ENCODE measurements around the gene TMEM63C.

Gene TMEM63C

GRCh38 chr14:77245820-77246219, 64.2 kb downstream of the TMEM63C start:
- no peak overlapping the region for H3K4me3 ChIP-seq (ENCODE audit: low read depth, low read length)
- DNase-seq (ENCODE audit: low read depth): no peak

DNA sequence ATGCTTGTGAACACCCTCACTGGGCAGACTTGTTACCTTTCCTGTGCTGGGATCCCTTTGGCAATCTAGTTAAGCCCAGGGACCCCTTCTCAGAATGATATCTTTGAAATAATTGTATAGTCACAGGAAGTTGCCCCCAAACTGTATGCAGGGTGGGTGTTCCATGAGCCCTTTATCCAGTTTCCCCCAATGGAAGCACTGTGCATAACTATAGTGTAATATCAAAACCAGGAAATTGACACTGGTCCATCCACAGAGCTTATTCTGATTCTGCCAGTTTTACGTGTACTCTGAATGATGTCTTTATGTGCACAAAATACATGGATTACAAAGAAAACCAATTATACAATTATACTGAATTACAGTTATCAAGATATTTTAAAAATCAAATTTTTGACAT, 65.2 kb downstream of the TMEM63C start:
- no peak overlapping the region for H3K4me3 ChIP-seq (ENCODE audit: low read depth, low read length)

DNA sequence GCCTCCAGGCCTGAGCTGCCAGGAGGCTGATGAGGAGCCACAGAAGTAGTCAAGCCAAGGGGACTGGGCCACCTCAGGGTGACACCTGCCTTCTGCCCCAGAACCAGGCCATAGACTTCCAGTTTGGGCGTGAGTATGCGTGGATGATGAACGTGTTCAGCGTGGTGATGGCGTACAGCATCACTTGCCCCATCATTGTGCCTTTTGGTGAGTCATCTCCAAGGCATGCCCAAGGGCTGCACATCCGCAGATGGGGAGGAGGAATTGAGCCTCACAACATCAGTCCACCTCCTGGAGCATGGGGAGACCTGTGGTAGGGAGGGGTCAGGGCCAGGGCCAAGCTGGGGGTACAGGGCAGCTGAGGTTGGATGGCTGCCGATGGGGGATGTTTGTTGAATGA, 67.1 kb downstream of the TMEM63C start:
- no peak for DNase-seq (ENCODE audit: low read depth)

More for the DNA sequence above, 65.2 kb downstream of the TMEM63C start:
- no peak for DNase-seq (ENCODE audit: low read depth)

GRCh38 chr14:77249286-77249685, 67.7 kb downstream of the TMEM63C start:
- DNase-seq (ENCODE audit: low read depth): no peak
- H3K4me3 ChIP-seq (ENCODE audit: low read depth, low read length): no peak overlapping the region

More for the DNA sequence above, 67.1 kb downstream of the TMEM63C start:
- no peak overlapping the region for H3K4me3 ChIP-seq (ENCODE audit: low read depth, low read length)

- no peak for DNase-seq (ENCODE audit: low read depth)
- no peak overlapping the region for H3K4me3 ChIP-seq (ENCODE audit: low read depth, low read length)
Measured at GRCh38 chr14:77250927-77251326, 69.3 kb downstream of the TMEM63C start.

GRCh38 chr14:77251870-77252269, 70.3 kb downstream of the TMEM63C start:
- H3K4me3 ChIP-seq (ENCODE audit: low read depth, low read length): no peak overlapping the region
- no peak for DNase-seq (ENCODE audit: low read depth)

DNA sequence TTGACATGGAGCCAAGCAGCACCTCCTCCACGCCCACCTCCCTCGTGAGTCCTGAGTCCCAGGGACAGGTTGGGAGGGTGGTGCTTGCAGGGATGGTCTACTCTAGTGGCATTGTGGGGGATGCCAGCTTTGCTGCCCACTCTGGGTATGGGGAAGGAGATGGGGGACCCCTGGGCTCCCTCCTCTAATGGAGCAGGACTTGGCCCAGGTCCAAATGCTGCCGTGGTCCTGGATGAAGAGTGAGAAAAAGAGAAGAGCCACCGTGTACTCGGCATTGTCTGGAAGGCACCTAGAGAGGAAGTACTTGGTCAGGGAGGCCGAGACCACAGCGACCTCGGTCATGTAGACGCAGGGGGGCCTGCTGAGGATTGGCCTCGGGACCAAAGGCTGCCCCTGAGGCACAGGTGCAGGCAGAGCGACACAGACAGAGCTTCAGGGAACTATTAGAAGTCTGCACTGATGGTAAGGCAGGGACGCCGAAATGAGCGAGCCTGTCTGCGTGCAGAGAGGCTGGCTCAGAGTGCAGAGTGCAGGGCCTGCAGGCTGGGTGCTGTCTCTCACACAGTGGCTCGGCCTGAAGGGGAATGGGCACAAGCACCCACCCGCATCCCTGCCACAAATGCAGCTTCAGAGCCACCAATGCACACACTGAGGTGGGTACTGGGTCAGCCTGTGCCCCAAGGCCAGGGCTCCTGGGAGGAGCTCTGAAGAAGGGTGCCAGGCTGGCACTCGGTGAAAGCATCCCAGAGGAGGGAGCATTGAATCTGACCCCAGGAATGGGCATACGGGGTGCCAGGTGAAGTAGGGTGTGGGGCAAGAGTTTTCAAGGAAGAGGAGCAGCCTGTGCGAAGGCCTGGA, 72.0 kb downstream of the TMEM63C start:
- DNase-seq (ENCODE audit: low read depth): no peak
- no peak overlapping the region for H3K4me3 ChIP-seq (ENCODE audit: low read depth, low read length)

DNA sequence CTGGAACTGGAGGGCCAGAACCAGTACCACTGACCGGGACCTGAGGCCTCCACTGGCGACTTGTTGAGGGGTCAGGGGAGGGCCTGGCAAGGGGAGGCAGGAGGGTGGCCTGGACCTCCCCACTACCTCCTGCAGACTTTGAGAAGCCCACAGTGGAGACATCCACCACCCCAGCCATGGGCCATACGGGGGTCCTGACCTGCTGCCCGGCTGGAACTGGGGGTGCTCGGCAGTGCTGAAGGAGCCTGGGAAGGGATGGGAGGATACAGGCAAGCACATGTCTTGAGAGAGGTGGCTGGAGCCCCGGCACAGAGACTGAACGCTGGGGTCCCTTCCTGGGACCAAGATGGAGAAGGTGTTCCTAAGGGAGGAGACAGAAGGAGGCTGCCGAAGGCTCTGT, 75.1 kb downstream of the TMEM63C start:
- no peak for DNase-seq (ENCODE audit: low read depth)
- H3K4me3 ChIP-seq (ENCODE audit: low read depth, low read length): no peak overlapping the region

DNA sequence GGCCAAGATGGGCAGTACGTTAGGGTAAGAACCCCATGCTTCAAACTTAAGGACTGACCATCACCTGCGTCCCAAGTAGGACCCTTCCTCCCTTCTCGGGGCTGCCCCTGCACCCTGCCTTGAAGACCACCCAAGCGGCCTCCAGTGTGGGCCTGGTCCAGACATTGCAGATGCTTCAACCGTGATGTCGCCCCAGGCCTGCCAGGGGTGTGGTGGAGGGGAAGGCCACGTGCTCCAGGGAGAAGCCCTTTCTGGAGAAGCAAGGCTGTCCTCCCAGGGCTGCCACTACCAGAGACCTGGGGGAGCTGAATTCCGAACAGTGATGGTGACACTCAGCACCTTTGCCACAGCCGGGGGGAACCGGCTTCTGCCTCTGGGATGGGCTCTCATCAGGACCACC, 76.1 kb downstream of the TMEM63C start:
- DNase-seq (ENCODE audit: low read depth): no peak
- H3K4me3 ChIP-seq (ENCODE audit: low read depth, low read length): no peak overlapping the region

DNA sequence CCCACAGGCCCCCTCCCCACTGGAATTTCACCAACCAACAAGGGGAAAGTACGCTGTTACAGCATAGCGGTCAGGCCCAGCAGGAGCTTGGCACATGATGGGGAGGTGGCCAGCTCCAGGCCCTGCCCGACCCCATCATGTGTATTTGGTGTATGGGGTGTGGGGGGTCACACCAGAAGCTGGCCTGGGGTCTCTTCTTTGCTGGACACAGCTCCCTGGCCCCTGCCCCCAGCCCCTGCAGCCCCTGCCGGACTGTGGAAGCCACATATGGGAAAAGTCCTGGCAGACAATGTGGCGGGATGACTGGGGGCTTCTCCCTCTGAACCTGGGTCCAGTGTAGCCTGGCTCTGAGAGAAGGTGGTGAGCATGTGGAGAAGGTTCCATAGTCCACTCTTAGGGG, 77.0 kb downstream of the TMEM63C start:
- no peak for DNase-seq (ENCODE audit: low read depth)
- H3K4me3 ChIP-seq (ENCODE audit: low read depth, low read length): no peak overlapping the region

DNA sequence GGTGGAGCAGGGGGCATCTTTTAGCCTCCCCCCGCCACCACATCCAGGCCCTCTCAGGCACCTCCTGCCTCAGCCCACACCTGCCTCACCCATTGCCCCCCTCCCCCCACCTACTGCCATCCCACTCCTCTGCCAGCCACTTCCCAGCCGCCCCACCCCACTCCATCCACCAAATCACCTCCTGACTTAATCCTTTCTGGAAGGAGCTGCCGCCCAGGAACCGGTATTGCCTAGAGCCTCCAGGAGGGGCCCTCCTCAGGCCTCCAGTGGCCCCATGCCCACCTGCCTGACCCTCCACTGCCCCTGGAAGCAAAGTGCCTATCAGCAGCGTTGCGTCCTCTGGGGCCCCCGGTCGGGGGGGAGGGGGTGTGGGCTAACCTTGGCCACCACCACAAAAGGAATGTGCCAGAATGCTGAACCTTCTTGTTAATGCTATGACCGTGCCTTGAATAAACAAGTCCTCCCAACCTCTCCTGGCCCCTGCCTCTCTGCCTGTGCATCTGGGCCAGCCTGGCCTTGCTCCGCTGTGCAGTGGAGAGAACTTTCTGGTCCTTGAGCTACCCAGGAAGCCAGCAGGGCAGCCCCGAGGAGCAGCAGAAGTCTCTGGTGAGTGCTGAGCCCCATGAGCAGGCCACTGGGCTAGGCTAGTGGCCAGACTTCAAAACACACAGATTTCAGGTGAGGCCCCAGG, 77.6 kb downstream of the TMEM63C start:
- H3K4me3 ChIP-seq (ENCODE audit: low read depth, low read length): no peak overlapping the region
- DNase-seq (ENCODE audit: low read depth): no peak

DNA sequence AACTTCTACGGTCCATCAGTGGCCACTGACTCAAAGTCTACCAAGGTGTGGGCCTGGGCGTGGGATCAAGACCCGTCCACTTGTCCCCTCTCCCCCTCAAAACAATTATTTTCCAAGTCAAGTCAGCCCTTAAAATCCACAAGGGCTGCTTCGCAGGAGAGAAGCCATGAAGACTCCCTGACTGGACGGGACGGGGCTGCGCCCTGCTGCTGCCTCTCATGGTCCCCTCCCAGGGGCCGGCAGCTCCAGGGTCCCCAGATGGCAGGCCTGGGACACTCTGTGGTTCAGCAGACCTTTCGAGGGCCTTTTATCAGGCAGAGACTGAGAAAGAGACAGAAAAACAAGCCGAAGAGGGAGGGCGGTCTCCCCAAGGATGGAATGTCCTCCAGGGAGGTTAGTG, 78.6 kb downstream of the TMEM63C start:
- no peak overlapping the region for H3K4me3 ChIP-seq (ENCODE audit: low read depth, low read length)
- DNase-seq (ENCODE audit: low read depth): no peak

DNA sequence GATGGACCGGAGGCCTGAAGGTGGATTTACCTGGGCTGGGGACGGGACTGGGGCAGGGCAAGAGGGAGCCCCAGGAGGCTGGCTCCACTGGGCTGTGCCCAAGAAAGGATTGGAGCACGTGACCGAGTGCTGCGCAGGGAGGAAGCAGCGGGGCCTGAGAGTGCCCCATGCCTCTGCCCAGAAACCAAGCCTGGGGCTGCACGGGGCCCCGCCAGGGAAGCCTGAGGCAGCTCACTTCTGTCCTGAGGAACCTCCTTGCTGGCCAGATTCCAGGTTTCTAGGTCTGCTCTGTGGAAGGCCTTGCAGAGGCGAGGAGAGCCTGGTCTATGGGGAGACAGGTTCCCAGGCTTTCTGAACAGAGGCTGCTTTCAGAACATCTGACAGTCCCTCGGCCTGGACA, 79.0 kb downstream of the TMEM63C start:
- no peak overlapping the region for H3K4me3 ChIP-seq (ENCODE audit: low read depth, low read length)
- DNase-seq (ENCODE audit: low read depth): no peak

- no peak for DNase-seq (ENCODE audit: low read depth)
- H3K4me3 ChIP-seq (ENCODE audit: low read depth, low read length): no peak overlapping the region
Measured at GRCh38 chr14:77264466-77265186, 83.0 kb downstream of the TMEM63C start.

DNA sequence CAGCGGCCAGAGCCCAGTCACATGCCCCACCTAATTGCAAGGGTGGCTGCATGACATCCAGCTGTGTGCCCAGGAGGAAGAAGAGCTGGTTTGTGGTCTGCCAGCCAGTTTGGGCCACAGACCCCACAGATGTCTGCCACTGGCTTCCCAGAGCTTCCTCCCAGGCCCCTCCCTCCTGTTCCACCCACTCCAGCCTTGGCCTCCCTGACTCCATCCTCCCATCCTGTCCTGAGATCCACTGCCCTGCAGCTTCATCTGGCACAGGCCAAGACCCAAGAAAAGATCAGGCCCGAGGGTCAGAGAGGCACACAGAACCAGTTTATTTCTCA, 83.6 kb downstream of the TMEM63C start:
- DNase-seq (ENCODE audit: low read depth): no peak

GRCh38 chr14:77265561-77266335, 84.2 kb downstream of the TMEM63C start:
- H3K4me3 ChIP-seq (ENCODE audit: low read depth, low read length): no peak overlapping the region
- DNase-seq (ENCODE audit: low read depth): no peak

More for the DNA sequence above, 83.6 kb downstream of the TMEM63C start:
- H3K4me3 ChIP-seq (ENCODE audit: low read depth, low read length): no peak overlapping the region

DNA sequence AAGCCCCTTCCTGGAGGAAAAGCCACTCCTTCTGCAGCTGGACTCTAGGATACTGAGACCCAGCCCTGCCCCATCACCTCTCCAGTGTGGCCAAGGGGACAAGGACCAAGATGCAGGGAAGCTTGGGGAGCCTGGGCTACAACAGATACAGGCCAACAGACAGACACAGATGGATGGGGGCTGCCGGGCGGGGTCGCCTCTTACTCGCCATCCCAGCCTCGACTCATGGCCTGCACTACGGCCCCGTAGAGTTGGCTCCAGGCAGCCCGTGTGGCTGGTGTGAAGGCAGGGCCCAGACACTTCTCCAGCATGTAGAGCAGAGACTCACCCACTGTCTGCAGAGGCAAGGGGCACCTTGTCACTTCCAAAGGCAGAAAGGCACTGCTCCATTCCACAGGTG, 84.7 kb downstream of the TMEM63C start:
- DNase-seq (ENCODE audit: low read depth): no peak
- H3K4me3 ChIP-seq (ENCODE audit: low read depth, low read length): no peak overlapping the region

GRCh38 chr14:77267937-77268699, 86.5 kb downstream of the TMEM63C start:
- no peak overlapping the region for H3K4me3 ChIP-seq (ENCODE audit: low read depth, low read length)
- DNase-seq (ENCODE audit: low read depth): no peak

DNA sequence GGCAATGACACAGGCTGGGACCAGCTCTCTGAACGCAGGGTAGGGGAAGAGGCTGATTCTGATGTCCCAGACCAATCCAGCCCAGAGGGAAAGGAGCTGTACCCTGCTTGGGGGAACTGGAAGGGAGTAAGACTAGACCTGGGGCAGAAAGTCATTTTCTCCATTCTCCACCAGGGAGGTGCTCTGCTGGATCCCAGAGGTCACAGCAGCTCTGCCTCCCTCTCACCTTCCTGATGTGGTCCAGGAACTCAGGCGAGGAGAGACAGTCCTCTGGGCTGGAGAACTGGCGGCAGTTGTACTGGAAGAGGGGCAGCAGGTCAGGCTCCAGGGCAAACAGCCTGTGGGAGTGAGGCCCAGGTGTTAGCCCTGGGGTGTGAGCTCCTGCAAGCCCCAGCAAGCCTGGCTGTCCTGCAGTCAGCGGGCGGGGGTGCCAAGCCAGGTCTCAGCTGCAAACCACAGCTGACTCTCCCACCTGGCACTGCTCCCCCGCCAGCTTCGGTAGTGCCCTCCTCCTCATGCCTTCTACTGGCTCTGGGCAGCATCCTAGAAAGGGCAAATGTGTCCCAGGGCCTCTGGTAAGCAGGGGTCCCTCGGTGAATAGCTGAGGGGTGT, 87.5 kb downstream of the TMEM63C start:
- DNase-seq (ENCODE audit: low read depth): no peak
- H3K4me3 ChIP-seq (ENCODE audit: low read depth, low read length): no peak overlapping the region
